Naive thymus-derived CD4-positive, alpha-beta T cell (primary cell): ENCODE results near the gene C1S. TPM values are rescaled to one million over a fixed set of nuclear protein-coding genes. Genes with fewer than 3 reads are reported as not detected.
"Not testable (repeated sequence)": the region's sequence is repeated elsewhere in the genome, so short reads cannot be mapped to it uniquely, and the experiment has no call there.

Experiments used
- ATAC-seq: fragments of 150-1000 bp; cut with Tn5 transposase; 2 replicates; pipeline ENCODE4 v1.10.0; 2021; ENCODE audit warnings: mild to moderate bottlenecking, moderate library complexity
- CTCF ChIA-PET: fragments of 350-600 bp; sonication (Branson Sonifier 250); formaldehyde crosslinking; loops from one replicate; lab custom pipeline; 2021; ENCODE audit warnings: antibody characterized with exemption; lab: Charles Lee
- POLR2A ChIA-PET: fragments of 350-600 bp; sonication (Branson Sonifier 250); formaldehyde crosslinking; loops from one replicate; lab custom pipeline; 2021; ENCODE audit warnings: antibody characterized with exemption, inconsistent platforms; lab: Charles Lee
- DNase-seq, 9 donors: peaks; one replicate each; pipeline versions ENCODE4 v3.0.0 to v3.0.0-alpha.2; 2020 to 2022; ENCODE audit warnings: mixed read lengths in 1 of 9
- H3K27ac ChIP-seq: one replicate; pipeline ENCODE4 v1.7.0; 2013; ENCODE audit warnings: mild to moderate bottlenecking, low read depth, low read length, moderate library complexity
- H3K27me3 ChIP-seq, 2 donors: one replicate each; pipeline ENCODE4 v1.7.0; 2013; ENCODE audit warnings: low read length in 2 of 2, mild to moderate bottlenecking in 2 of 2, moderate library complexity in 2 of 2; ENCODE audit not compliant: control insufficient read depth in 2 of 2, insufficient read depth in 2 of 2
- H3K36me3 ChIP-seq, 3 experiments: 1 replicate in 2 of 3; 2 replicates in 1 of 3; pipeline ENCODE4 v1.7.0; 2013; ENCODE audit warnings: low read length in 3 of 3, mild to moderate bottlenecking in 3 of 3, moderate library complexity in 1 of 3; ENCODE audit not compliant: insufficient read depth in 3 of 3, control insufficient read depth in 2 of 3
- H3K4me1 ChIP-seq, 2 donors: one replicate each; pipeline ENCODE4 v1.7.0; 2013; ENCODE audit warnings: low read length in 2 of 2, mild to moderate bottlenecking in 2 of 2, moderate library complexity in 1 of 2; ENCODE audit not compliant: control insufficient read depth in 2 of 2, insufficient read depth in 2 of 2
- H3K4me3 ChIP-seq: 2 replicates; pipeline ENCODE4 v1.7.0; 2013; ENCODE audit warnings: mild to moderate bottlenecking, low read length
- H3K9me3 ChIP-seq, 3 experiments: 1 replicate in 2 of 3; 2 replicates in 1 of 3; pipeline ENCODE4 v1.7.0; 2013; ENCODE audit warnings: low read length in 3 of 3; ENCODE audit not compliant: control insufficient read depth in 2 of 3
- H3K27ac Mint-ChIP-seq, 9 donors: one replicate each; pipeline ENCODE4 v1.8.0; 2020 to 2022; ENCODE audit warnings: mixed read lengths in 9 of 9, mild to moderate bottlenecking in 8 of 9, moderate library complexity in 5 of 9, inconsistent platforms in 2 of 9
- H3K27me3 Mint-ChIP-seq, 5 donors: one replicate each; pipeline ENCODE4 v1.8.0; 2021 to 2022; ENCODE audit warnings: mixed read lengths in 5 of 5, mild to moderate bottlenecking in 1 of 5
- H3K36me3 Mint-ChIP-seq, 5 donors: one replicate each; pipeline ENCODE4 v1.8.0; 2020 to 2022; ENCODE audit warnings: mixed read lengths in 5 of 5, mild to moderate bottlenecking in 3 of 5, inconsistent platforms in 1 of 5
- H3K4me1 Mint-ChIP-seq, 7 donors: one replicate each; pipeline ENCODE4 v1.8.0; 2020 to 2022; ENCODE audit warnings: mixed read lengths in 7 of 7, mild to moderate bottlenecking in 3 of 7, inconsistent platforms in 1 of 7
- H3K4me3 Mint-ChIP-seq, 10 donors: one replicate each; pipeline ENCODE4 v1.8.0; 2020 to 2022; ENCODE audit warnings: mild to moderate bottlenecking in 10 of 10, mixed read lengths in 10 of 10, moderate library complexity in 6 of 10, inconsistent platforms in 2 of 10
- H3K9me3 Mint-ChIP-seq, 11 donors: one replicate each; pipeline ENCODE4 v1.8.0; 2020 to 2022; ENCODE audit warnings: mixed read lengths in 11 of 11, mild to moderate bottlenecking in 4 of 11, inconsistent platforms in 1 of 11, moderate library complexity in 1 of 11
- intact Hi-C, 2 donors: fragments of 100-400 bp; cut with micrococcal nuclease; formaldehyde crosslinking; loops; one replicate each; pipeline ENCODE4 v1.15.1; 2023
- polyA plus RNA-seq, 2 donors: library from polyadenylated mRNA; unstranded; fragments of 300-500 nt; fragmentation: Illumina TruSeq; gene quantifications; one replicate each; pipeline ENCODE4 v1.2.3, GENCODE V29; 2021
- total RNA-seq, 6 experiments: library from RNA in 5 of 6; stranded (reverse) in 5 of 6; gene quantifications; 1 replicate in 5 of 6; 2 replicates in 1 of 6; pipeline ENCODE4 v1.2.3 and lab custom pipeline; 2021 to 2026

The C1S gene
- total and polyA plus RNA-seq, 7 experiments from 2014 or later = 2.0 to 3.9 (median 3.0) TPM; not detected in 2

DNA sequence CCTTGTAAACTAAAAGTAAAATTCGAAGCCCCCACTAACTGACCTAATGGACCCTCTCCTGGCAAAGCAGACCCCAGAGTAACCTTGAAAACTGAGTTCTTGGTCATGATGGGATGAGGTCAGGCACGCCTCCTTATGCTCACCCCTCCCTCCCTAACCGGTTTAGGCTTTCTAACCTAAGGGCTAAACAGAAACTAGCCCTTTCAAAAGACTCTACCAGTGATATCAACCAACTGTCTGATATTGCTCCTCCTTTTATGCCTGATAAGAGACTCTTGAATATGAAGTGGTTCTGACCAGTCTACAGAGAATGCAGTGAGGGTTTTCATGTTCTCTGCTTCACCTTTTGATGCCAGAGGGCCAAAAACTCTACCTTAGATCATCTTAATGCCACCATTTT, 37.4 kb upstream of the C1S start:
- Histone ChIP-seq H3K4me3 (no peak overlapping the region), H3K27me3 (no peaks in the 10 kb centered on the region), H3K9me3 (no peaks in the 10 kb centered on the region), H3K36me3 (peaks cover 0 to 2% (median 0%) of the 10 kb centered on the region in 3 experiments), H3K4me1 (no peaks in the 10 kb centered on the region), H3K27ac (no peak overlapping the region)
- H3K4me3 Mint-ChIP-seq = no peak overlapping the region
- ChIA-PET CTCF (interaction anchor here (1.1 kb wide), 1 partner anchor 79 kb away, joined by 3 read pairs; the partner anchor contains the start of gene C12orf57), POLR2A (no interaction called here)
- H3K9me3 Mint-ChIP-seq = no peaks in the 10 kb centered on the region
- ATAC-seq (no peak), DNase-seq (no peak)
- no peak overlapping the region for H3K27ac Mint-ChIP-seq
- no peaks in the 10 kb centered on the region for H3K36me3 Mint-ChIP-seq
- intact Hi-C loops = no loop called here
- peaks cover 0 to 9% (median 0%) of the 10 kb centered on the region in 5 donors for H3K27me3 Mint-ChIP-seq
- peaks cover 0 to 8% (median 4%) of the 10 kb centered on the region in 7 donors for H3K4me1 Mint-ChIP-seq

GRCh38 chr12:7026854-7027253, 33.7 kb upstream of the C1S start:
- H3K27me3 Mint-ChIP-seq = peaks cover 0 to 9% (median 0%) of the 10 kb centered on the region in 5 donors
- no peak overlapping the region for H3K27ac ChIP-seq
- no peaks in the 10 kb centered on the region for H3K9me3 ChIP-seq
- CTCF ChIA-PET = no interaction called here
- intact Hi-C loops = no loop called here
- no peaks in the 10 kb centered on the region for H3K4me1 ChIP-seq
- H3K27me3 ChIP-seq = no peaks in the 10 kb centered on the region
- H3K27ac Mint-ChIP-seq = no peak overlapping the region
- DNase-seq (no peak), ATAC-seq (no peak)
- H3K4me1 Mint-ChIP-seq = no peaks in the 10 kb centered on the region
- no peaks in the 10 kb centered on the region for H3K36me3 ChIP-seq
- POLR2A ChIA-PET = no interaction called here
- no peaks in the 10 kb centered on the region for H3K9me3 Mint-ChIP-seq
- H3K36me3 Mint-ChIP-seq = no peaks in the 10 kb centered on the region
- H3K4me3 ChIP-seq = no peak overlapping the region
- no peak overlapping the region for H3K4me3 Mint-ChIP-seq

GRCh38 chr12:7031306-7031705, 29.2 kb upstream of the C1S start:
- no peaks in the 10 kb centered on the region for H3K9me3 Mint-ChIP-seq
- no peak overlapping the region for H3K4me3 Mint-ChIP-seq
- intact Hi-C loops = no loop called here
- CTCF ChIA-PET = no interaction called here
- DNase-seq (no peak), ATAC-seq (no peak)
- H3K27me3 ChIP-seq = no peaks in the 10 kb centered on the region
- H3K4me1 Mint-ChIP-seq = peaks cover 0 to 3% (median 0%) of the 10 kb centered on the region in 7 donors
- no peak overlapping the region for H3K27ac Mint-ChIP-seq
- H3K4me1 ChIP-seq = no peaks in the 10 kb centered on the region
- H3K4me3 ChIP-seq = no peak overlapping the region
- no peak overlapping the region for H3K27ac ChIP-seq
- POLR2A ChIA-PET = no interaction called here
- no peaks in the 10 kb centered on the region for H3K36me3 ChIP-seq
- H3K9me3 ChIP-seq = no peaks in the 10 kb centered on the region
- H3K27me3 Mint-ChIP-seq = peaks cover 0 to 9% (median 0%) of the 10 kb centered on the region in 5 donors
- no peaks in the 10 kb centered on the region for H3K36me3 Mint-ChIP-seq

- ATAC-seq (no peak), DNase-seq (no peak)
- Histone ChIP-seq H3K36me3 (no peaks in the 10 kb centered on the region), H3K4me1 (no peaks in the 10 kb centered on the region), H3K4me3 (no peak overlapping the region), H3K27me3 (no peaks in the 10 kb centered on the region), H3K9me3 (no peaks in the 10 kb centered on the region), H3K27ac (no peak overlapping the region)
- intact Hi-C loops = no loop called here
- Mint-ChIP-seq H3K27ac (no peak overlapping the region), H3K4me3 (no peak overlapping the region), H3K36me3 (no peaks in the 10 kb centered on the region), H3K9me3 (no peaks in the 10 kb centered on the region), H3K4me1 (peaks cover 0 to 3% (median 0%) of the 10 kb centered on the region in 7 donors), H3K27me3 (peaks cover 0 to 2% (median 0%) of the 10 kb centered on the region in 5 donors)
- CTCF ChIA-PET = interaction anchor here (0.6 kb wide), 1 partner anchor 21 kb away, joined by 3 read pairs; no protein-coding TSS in a partner anchor
- POLR2A ChIA-PET = no interaction called here
Observed at GRCh38 chr12:7032990-7033389, 27.5 kb upstream of the C1S start.

DNA sequence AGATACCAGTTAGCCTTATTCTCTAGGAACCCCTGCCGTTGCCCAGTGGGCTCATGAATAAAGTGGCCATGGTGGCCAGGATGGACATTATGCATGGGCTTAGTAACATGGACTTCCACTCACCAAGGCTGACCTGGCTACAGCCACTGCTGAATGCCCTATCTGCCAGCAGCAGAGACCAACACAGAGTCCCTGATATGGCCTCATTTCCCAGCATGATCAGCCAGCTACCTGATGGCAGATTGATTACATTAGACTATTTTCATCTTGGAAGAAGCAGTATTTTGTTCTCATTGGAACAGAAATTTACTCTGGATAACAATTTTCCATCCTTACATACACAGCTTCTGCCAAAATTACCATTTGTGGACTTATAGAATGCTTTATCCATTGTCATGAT, 26.1 kb upstream of the C1S start:
- H3K4me3 ChIP-seq = no peak overlapping the region
- H3K27me3 ChIP-seq = no peaks in the 10 kb centered on the region
- DNase-seq = no peak
- no peaks in the 10 kb centered on the region for H3K36me3 ChIP-seq
- H3K27me3 Mint-ChIP-seq = peaks cover 0 to 2% (median 0%) of the 10 kb centered on the region in 5 donors
- CTCF ChIA-PET = no interaction called here
- H3K9me3 Mint-ChIP-seq = no peaks in the 10 kb centered on the region
- H3K4me1 Mint-ChIP-seq = peaks cover 0 to 3% (median 0%) of the 10 kb centered on the region in 7 donors
- intact Hi-C loops = no loop called here
- ATAC-seq = no peak
- POLR2A ChIA-PET = no interaction called here
- H3K4me3 Mint-ChIP-seq = no peak overlapping the region
- no peaks in the 10 kb centered on the region for H3K4me1 ChIP-seq
- H3K9me3 ChIP-seq = no peaks in the 10 kb centered on the region
- H3K27ac ChIP-seq = no peak overlapping the region
- H3K36me3 Mint-ChIP-seq = no peaks in the 10 kb centered on the region
- H3K27ac Mint-ChIP-seq = no peak overlapping the region

GRCh38 chr12:7035463-7035862, 25.1 kb upstream of the C1S start:
- no peaks in the 10 kb centered on the region for H3K9me3 ChIP-seq
- intact Hi-C loops = no loop called here
- H3K36me3 Mint-ChIP-seq = no peaks in the 10 kb centered on the region
- no peaks in the 10 kb centered on the region for H3K36me3 ChIP-seq
- ATAC-seq (no peak), DNase-seq (no peak)
- H3K27me3 ChIP-seq = no peaks in the 10 kb centered on the region
- no peaks in the 10 kb centered on the region for H3K4me1 ChIP-seq
- H3K9me3 Mint-ChIP-seq = no peaks in the 10 kb centered on the region
- CTCF ChIA-PET = interaction anchor here (0.6 kb wide), 1 partner anchor 1010 kb away, joined by 3 read pairs; no protein-coding TSS in a partner anchor
- H3K4me1 Mint-ChIP-seq = peaks cover 0 to 3% (median 0%) of the 10 kb centered on the region in 7 donors
- H3K27me3 Mint-ChIP-seq = peaks cover 0 to 2% (median 0%) of the 10 kb centered on the region in 5 donors
- H3K27ac Mint-ChIP-seq = no peak overlapping the region
- no peak overlapping the region for H3K4me3 ChIP-seq
- POLR2A ChIA-PET = no interaction called here
- H3K4me3 Mint-ChIP-seq = no peak overlapping the region
- no peak overlapping the region for H3K27ac ChIP-seq

- H3K4me1 Mint-ChIP-seq, H3K27me3 Mint-ChIP-seq, H3K4me3 Mint-ChIP-seq, ATAC-seq, H3K9me3 ChIP-seq, H3K27ac ChIP-seq, POLR2A ChIA-PET, H3K27me3 ChIP-seq, DNase-seq, H3K9me3 Mint-ChIP-seq, H3K27ac Mint-ChIP-seq, H3K36me3 ChIP-seq, intact Hi-C loops, H3K36me3 Mint-ChIP-seq, H3K4me1 ChIP-seq, CTCF ChIA-PET, H3K4me3 ChIP-seq: not testable (repeated sequence)
Observed at GRCh38 chr12:7037411-7037810, 23.1 kb upstream of the C1S start.
